ENCODE results near the gene NTMT1. TPM values are rescaled to one million over a fixed set of nuclear protein-coding genes. Genes with fewer than 3 reads are reported as not detected.

NTMT1 gene
- total and polyA plus RNA-seq, 10 of the 15 experiments (the other 5 are each of a cell fraction or from before 2014, with no cell fraction given) = 12.8 to 85.4 (median 39.3) TPM

DNA sequence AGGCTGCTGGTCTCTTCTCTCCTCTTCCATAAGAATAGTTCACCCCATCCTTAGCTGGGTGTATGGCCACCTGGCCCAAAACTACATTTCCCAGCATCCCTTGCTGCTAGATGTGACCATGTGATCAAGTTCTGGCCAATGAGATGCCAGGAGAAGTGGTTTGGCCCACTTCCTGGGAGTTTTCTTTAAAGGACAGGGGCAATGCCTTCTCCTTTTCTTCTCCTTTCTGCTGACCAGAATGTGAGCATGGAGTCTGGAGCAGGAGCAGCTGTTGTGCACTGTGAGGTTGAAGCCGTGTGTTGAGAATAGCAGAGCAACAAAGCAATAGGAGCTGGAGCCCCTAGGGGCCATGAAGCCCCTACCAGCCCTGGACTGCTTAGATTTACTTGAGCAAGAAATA, 41.8 kb upstream of the NTMT1 start (continued):
- TF ChIP-seq CEBPZ (IDR thresholded peaks at IDR 0.05; ENCODE audit: low read depth, low read length) (no peak), KLF5 (IDR thresholded peaks at IDR 0.05; ENCODE audit: partially characterized antibody) (no peak), YBX1 (IDR thresholded peaks at IDR 0.05) (no peak), CREB1 (IDR thresholded peaks at IDR 0.05; ENCODE audit: low read depth) (no peak), MXI1 (IDR thresholded peaks at IDR 0.05; ENCODE audit: low read depth, low read length) (no peak), TAF1 (IDR thresholded peaks at IDR 0.05; ENCODE audit: borderline replicate concordance, low read depth, low read length) (no peak), BHLHE40 (IDR thresholded peaks at IDR 0.05; ENCODE audit: borderline replicate concordance in 1 of 2, low read depth in 2 of 2, low read length in 1 of 2) (no peak), ZZZ3 (IDR thresholded peaks at IDR 0.05; ENCODE audit: control insufficient read depth, insufficient read length, low read depth) (no peak), EZH2 (IDR thresholded peaks at IDR 0.05; ENCODE audit: borderline replicate concordance, control insufficient read depth, low read depth, low read length) (no peak), ZNF207 (IDR thresholded peaks at IDR 0.05; ENCODE audit: borderline replicate concordance) (no peak), SKIL (IDR thresholded peaks at IDR 0.05; ENCODE audit: low read depth, poor library complexity, severe bottlenecking) (no peak), ELK1 (IDR thresholded peaks at IDR 0.05; ENCODE audit: low read depth, low read length) (no peak), BMI1 (IDR thresholded peaks at IDR 0.05; ENCODE audit: borderline replicate concordance) (no peak), USF2 (IDR thresholded peaks at IDR 0.05; ENCODE audit: borderline replicate concordance, low read depth, low read length) (peak; percentile 87), HDAC6 (IDR thresholded peaks at IDR 0.05; ENCODE audit: unreplicated experiment) (no peak), SPI1 (IDR thresholded peaks at IDR 0.05; ENCODE audit: borderline replicate concordance, insufficient read depth, low read depth, low read length) (peak; percentile 40; the same call in 1 of the 2 replicates), IKZF1 (conservative IDR thresholded peaks at IDR 0.05) (peak; percentile 44)
- TF ChIP-seq, protein P1, sequence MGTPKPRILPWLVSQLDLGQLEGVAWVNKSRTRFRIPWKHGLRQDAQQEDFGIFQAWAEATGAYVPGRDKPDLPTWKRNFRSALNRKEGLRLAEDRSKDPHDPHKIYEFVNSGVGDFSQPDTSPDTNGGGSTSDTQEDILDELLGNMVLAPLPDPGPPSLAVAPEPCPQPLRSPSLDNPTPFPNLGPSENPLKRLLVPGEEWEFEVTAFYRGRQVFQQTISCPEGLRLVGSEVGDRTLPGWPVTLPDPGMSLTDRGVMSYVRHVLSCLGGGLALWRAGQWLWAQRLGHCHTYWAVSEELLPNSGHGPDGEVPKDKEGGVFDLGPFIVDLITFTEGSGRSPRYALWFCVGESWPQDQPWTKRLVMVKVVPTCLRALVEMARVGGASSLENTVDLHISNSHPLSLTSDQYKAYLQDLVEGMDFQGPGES (IDR thresholded peaks at IDR 0.05) = 0 out of 2 replicates have a peak, but pooled peaks have one; percentile 8
- TF ChIP-seq, protein P2, sequence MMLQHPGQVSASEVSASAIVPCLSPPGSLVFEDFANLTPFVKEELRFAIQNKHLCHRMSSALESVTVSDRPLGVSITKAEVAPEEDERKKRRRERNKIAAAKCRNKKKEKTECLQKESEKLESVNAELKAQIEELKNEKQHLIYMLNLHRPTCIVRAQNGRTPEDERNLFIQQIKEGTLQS (IDR thresholded peaks at IDR 0.05; ENCODE audit: borderline replicate concordance, extremely low read depth, low read depth, low read length) = peak; percentile 84; the same call in 1 of the 2 replicates

Measured in GM12878 (cell line).